Ishikawa (cell line): ENCODE results near the gene IFI35.

Experiments used
- CEBPB ChIP-seq: IDR thresholded peaks from 2 replicates; pipeline ENCODE4 v1.6.1; 2012
- EGR1 ChIP-seq: IDR thresholded peaks from 2 replicates; pipeline ENCODE4 v1.6.1; 2012
- TAF1 ChIP-seq: IDR thresholded peaks from 2 replicates; pipeline ENCODE4 v1.6.1; 2012; ENCODE audit warnings: low read depth, mild to moderate bottlenecking
- TEAD4 ChIP-seq: IDR thresholded peaks from 2 replicates; pipeline ENCODE4 v1.6.1; 2012

GRCh38 chr17:43051969-43052368 lies 45.4 kb downstream of the IFI35 start:
- TF ChIP-seq EGR1: no peak
- TF ChIP-seq TEAD4: no peak
- TF ChIP-seq TAF1: no peak
- TF ChIP-seq CEBPB: no peak
